ENCODE measurements around the gene TMEM132D. TPM values are rescaled to one million over a fixed set of nuclear protein-coding genes. Genes with fewer than 3 reads are reported as not detected.

Gene TMEM132D
- total and polyA plus RNA-seq, 2 donors (not counting 3 experiments of a cell fraction or from before 2014, with no cell fraction given), result not detected

GRCh38 chr12:129585296-129585695, 318.5 kb downstream of the TMEM132D start:
- dilution Hi-C loops (cut with MboI; ENCODE audit: extremely low pct_ligation_motif_present, low sequenced_read_pairs), result no loop called here
- intact Hi-C loops (cut with micrococcal nuclease), result no loop called here
- H3K9ac ChIP-seq (replicated peaks; ENCODE audit: extremely low read depth, insufficient read depth, low read length), result no peak overlapping the region
- no peak for DNase-seq (ENCODE audit: low read depth, low spot score)
- POLR2A ChIA-PET, result no interaction called here
- no peak overlapping the region for H3K27ac ChIP-seq (ENCODE audit: insufficient read depth, low read depth, low read length)
- TF ChIP-seq GATA2 (IDR thresholded peaks at IDR 0.05; ENCODE audit: insufficient read depth, insufficient read length, low read depth, low read length) (no peak), CTCF (IDR thresholded peaks at IDR 0.05; ENCODE audit: extremely low read depth in 1 of 2, insufficient read depth in 1 of 2, low read depth in 1 of 2, low read length in 2 of 2) (no peak), EZH2 (IDR thresholded peaks at IDR 0.05; ENCODE audit: borderline replicate concordance, low read depth, low read length, severe bottlenecking) (no peak), MAX (IDR thresholded peaks at IDR 0.05; ENCODE audit: insufficient read depth, insufficient read length) (no peak)
- H3K36me3 ChIP-seq (ENCODE audit: control insufficient read depth in 2 of 2, extremely low read depth in 1 of 2, insufficient read depth in 2 of 2, low read length in 2 of 2), result no peaks in the 10 kb centered on the region
- no peaks in the 10 kb centered on the region for H3K79me2 ChIP-seq (ENCODE audit: control insufficient read depth, insufficient read depth, low read length)
- peaks cover 7% of the 10 kb centered on the region for H3K9me3 ChIP-seq (replicated peaks; ENCODE audit: control insufficient read depth, insufficient read depth, low read length)
- H4K20me1 ChIP-seq (replicated peaks; ENCODE audit: control insufficient read depth, extremely low read depth, insufficient read depth, low read length), result no peaks in the 10 kb centered on the region
- no peaks in the 10 kb centered on the region for H3K4me1 ChIP-seq (ENCODE audit: control insufficient read depth, extremely low read depth, insufficient read depth, low read length)
- H3K9me1 ChIP-seq (replicated peaks; ENCODE audit: control insufficient read depth, extremely low read depth, insufficient read depth, low read length), result no peaks in the 10 kb centered on the region
- no peak overlapping the region for H3K4me3 ChIP-seq (replicated peaks in 1 of 3; ENCODE audit: insufficient read depth in 1 of 3, low read depth in 1 of 3, low read length in 3 of 3)
- BruUV-seq (replicated peaks), result no TSS peak
- CTCF ChIA-PET, result no interaction called here
- H2AFZ ChIP-seq (ENCODE audit: low read depth, low read length), result no peak overlapping the region
- no peak for FAIRE-seq
- H3K4me2 ChIP-seq (ENCODE audit: insufficient read depth, low read length), result no peak overlapping the region
- no peaks in the 10 kb centered on the region for H3K27me3 ChIP-seq (ENCODE audit: control insufficient read depth in 2 of 2, insufficient read depth in 2 of 2, low read length in 2 of 2)

GRCh38 chr12:129579879-129580278, 323.9 kb downstream of the TMEM132D start:
- DNase-seq (ENCODE audit: low read depth, low spot score), result no peak
- H4K20me1 ChIP-seq (replicated peaks; ENCODE audit: control insufficient read depth, extremely low read depth, insufficient read depth, low read length), result no peaks in the 10 kb centered on the region
- H3K9ac ChIP-seq (replicated peaks; ENCODE audit: extremely low read depth, insufficient read depth, low read length), result no peak overlapping the region
- H3K4me1 ChIP-seq (ENCODE audit: control insufficient read depth, extremely low read depth, insufficient read depth, low read length), result no peaks in the 10 kb centered on the region
- no peak for TF ChIP-seq JUN (IDR thresholded peaks at IDR 0.05; ENCODE audit: borderline replicate concordance, insufficient read depth, insufficient read length, low read depth)
- no peak for TF ChIP-seq FOS (IDR thresholded peaks at IDR 0.05; ENCODE audit: borderline replicate concordance, insufficient read depth, low read length)
- no peak for TF ChIP-seq POLR2AphosphoS5 (IDR thresholded peaks at IDR 0.05; ENCODE audit: insufficient read depth, low read depth, low read length)
- TF ChIP-seq GATA2 (IDR thresholded peaks at IDR 0.05; ENCODE audit: insufficient read depth, insufficient read length, low read depth, low read length), result no peak
- peaks cover 5% of the 10 kb centered on the region for H3K9me3 ChIP-seq (replicated peaks; ENCODE audit: control insufficient read depth, insufficient read depth, low read length)
- no peaks in the 10 kb centered on the region for H3K79me2 ChIP-seq (ENCODE audit: control insufficient read depth, insufficient read depth, low read length)
- intact Hi-C loops (cut with micrococcal nuclease) (no loop called here), dilution Hi-C loops (cut with MboI; ENCODE audit: extremely low pct_ligation_motif_present, low sequenced_read_pairs) (no loop called here)
- H2AFZ ChIP-seq (ENCODE audit: low read depth, low read length), result no peak overlapping the region
- no peaks in the 10 kb centered on the region for H3K9me1 ChIP-seq (replicated peaks; ENCODE audit: control insufficient read depth, extremely low read depth, insufficient read depth, low read length)
- no peak overlapping the region for H3K4me2 ChIP-seq (ENCODE audit: insufficient read depth, low read length)
- no peaks in the 10 kb centered on the region for H3K36me3 ChIP-seq (ENCODE audit: control insufficient read depth in 2 of 2, extremely low read depth in 1 of 2, insufficient read depth in 2 of 2, low read length in 2 of 2)
- CTCF ChIA-PET, result no interaction called here
- H3K27me3 ChIP-seq (ENCODE audit: control insufficient read depth in 2 of 2, insufficient read depth in 2 of 2, low read length in 2 of 2), result no peaks in the 10 kb centered on the region
- no peak for FAIRE-seq
- no TSS peak for BruUV-seq (replicated peaks)
- no peak overlapping the region for H3K27ac ChIP-seq (ENCODE audit: insufficient read depth, low read depth, low read length)
- POLR2A ChIA-PET, result no interaction called here
- no peak overlapping the region for H3K4me3 ChIP-seq (replicated peaks in 1 of 3; ENCODE audit: insufficient read depth in 1 of 3, low read depth in 1 of 3, low read length in 3 of 3)
